K562 (cell line): ENCODE data around the gene PHF20. TPM values are rescaled to one million over a fixed set of nuclear protein-coding genes. Genes with fewer than 3 reads are reported as not detected.

Experiments used
- CBFA2T3 ChIP-seq: fragments of 450-650 bp; IDR thresholded peaks from 2 replicates; pipeline ENCODE4 v1.6.1; 2017
- DPF2 ChIP-seq: fragments of 450-650 bp; IDR thresholded peaks from 2 replicates; pipeline ENCODE4 v1.6.1; 2016
- FOXK2 ChIP-seq, 2 experiments: fragments of 450-650 bp; IDR thresholded peaks in 1 of 2; conservative IDR thresholded peaks in 1 of 2; 2 replicates each; pipeline ENCODE4 v1.6.1; 2016; ENCODE audit warnings: low read depth in 2 of 2, mild to moderate bottlenecking in 1 of 2
- HOXB6 ChIP-seq: fragments of 250-450 bp; sonication (Bioruptor Pico); IDR thresholded peaks from 2 replicates; pipeline ENCODE4 v1.5.1; 2022; ENCODE audit warnings: mild to moderate bottlenecking, borderline replicate concordance
- KDM1A ChIP-seq, 2 experiments: fragments of 450-650 bp; IDR thresholded peaks; 2 replicates each; pipeline ENCODE4 v1.6.1; 2016; ENCODE audit warnings: mild to moderate bottlenecking in 2 of 2
- KDM4B ChIP-seq, 2 experiments: fragments of 450-650 bp in 1 of 2; sonication (generic) in 1 of 2; IDR thresholded peaks; 2 replicates each; pipeline ENCODE4 v1.6.1; 2016 to 2017; ENCODE audit warnings: borderline replicate concordance in 2 of 2, antibody characterized with exemption in 1 of 2, low read depth in 1 of 2, mild to moderate bottlenecking in 1 of 2
- MAFF ChIP-seq: IDR thresholded peaks from 2 replicates; pipeline ENCODE4 v1.6.1; 2012; ENCODE audit warnings: low read length, improper control_type of control experiment
- PHB2 ChIP-seq: fragments of 450-650 bp; IDR thresholded peaks from 2 replicates; pipeline ENCODE4 v1.6.1; 2017; ENCODE audit warnings: low read depth
- POLR2G ChIP-seq: fragments of 200-400 bp; formaldehyde crosslinking; IDR thresholded peaks from 2 replicates; pipeline ENCODE4 v1.6.1; 2017; ENCODE audit warnings: low read depth, mild to moderate bottlenecking, antibody characterized with exemption, low read length, moderate library complexity
- RBM25 ChIP-seq: fragments of 200-400 bp; formaldehyde crosslinking; IDR thresholded peaks from 2 replicates; pipeline ENCODE4 v1.6.1; 2018; ENCODE audit warnings: low read length, low read depth, moderate library complexity; ENCODE audit not compliant: severe bottlenecking
- RFX7 ChIP-seq: fragments of 250-450 bp; sonication (Bioruptor Pico); IDR thresholded peaks from 2 replicates; pipeline ENCODE4 v1.5.1; 2021; ENCODE audit warnings: mild to moderate bottlenecking
- SMARCA4 ChIP-seq: fragments of 450-650 bp; IDR thresholded peaks from 2 replicates; pipeline ENCODE4 v1.6.1; 2016
- STAG1 ChIP-seq: sonication (generic); formaldehyde crosslinking; IDR thresholded peaks from 2 replicates; pipeline ENCODE4 v1.5.0; 2020; ENCODE audit warnings: missing genetic modification reagents, borderline replicate concordance
- TAL1 ChIP-seq: fragments of 450-650 bp; IDR thresholded peaks from 2 replicates; pipeline ENCODE4 v1.6.1; 2016; ENCODE audit warnings: mild to moderate bottlenecking
- TCF3 ChIP-seq: sonication (generic); formaldehyde crosslinking; IDR thresholded peaks from 2 replicates; pipeline ENCODE4 v1.4.0; 2020; ENCODE audit warnings: mild to moderate bottlenecking, missing genetic modification reagents
- TOE1 ChIP-seq, 2 experiments: fragments of 450-650 bp in 1 of 2; sonication (generic) in 1 of 2; formaldehyde crosslinking in 1 of 2; IDR thresholded peaks; 2 replicates each; pipeline versions ENCODE4 v1.7.1 to v1.8.0; 2016 to 2022; ENCODE audit warnings: borderline replicate concordance in 2 of 2, mild to moderate bottlenecking in 2 of 2, antibody characterized with exemption in 1 of 2, inconsistent platforms in 1 of 2, low read depth in 1 of 2, missing genetic modification reagents in 1 of 2, moderate library complexity in 1 of 2
- ZBED1 ChIP-seq: IDR thresholded peaks from 2 replicates; pipeline ENCODE4 v1.6.1; 2014
- ZC3H4 ChIP-seq: sonication (generic); formaldehyde crosslinking; IDR thresholded peaks from 2 replicates; pipeline ENCODE4 v1.9.0; 2021; ENCODE audit warnings: missing genetic modification reagents, borderline replicate concordance
- ZNF224 ChIP-seq: sonication (generic); formaldehyde crosslinking; IDR thresholded peaks from 2 replicates; pipeline ENCODE4 v1.8.0; 2022; ENCODE audit warnings: mild to moderate bottlenecking, missing genetic modification reagents
- ZNF316 ChIP-seq: fragments of 450-650 bp; IDR thresholded peaks from 2 replicates; pipeline ENCODE4 v1.6.1; 2016
- ZSCAN32 ChIP-seq: fragments of 450-650 bp; formaldehyde crosslinking; IDR thresholded peaks from 2 replicates; pipeline ENCODE4 v1.4.0; 2020; ENCODE audit warnings: mild to moderate bottlenecking, moderate library complexity
- polyA plus RNA-seq, 8 experiments: library from polyadenylated mRNA; depleted of rRNA in 4 of 8; stranded (reverse) in 5 of 8; unstranded in 3 of 8; fragments of >200 nt; fragmentation: Nextera tagmentation in 2 of 8; fragmentation: Illumina TruSeq in 1 of 8; extraction: Ambion mirVana in 2 of 8; extraction: Trizol in 1 of 8; gene quantifications; 2 replicates each; pipeline versions ENCODE4 v1.2.1 to v1.2.3, GENCODE V29; 2011 to 2014; ENCODE audit warnings: inconsistent platforms in 1 of 8, missing spikeins in 1 of 8
- total RNA-seq, 7 experiments: library from RNA; depleted of rRNA in 6 of 7; stranded (reverse); fragments of >200 nt in 6 of 7; fragmentation: Illumina TruSeq in 2 of 7; extraction: Trizol in 2 of 7; gene quantifications; 2 replicates each; pipeline versions ENCODE4 v1.2.1 to v1.2.3, GENCODE V29; 2011 to 2021; ENCODE audit warnings: low replicate concordance in 1 of 7
- TF ChIP-seq, protein P1 (sequence below), 2 experiments: fragments of 450-650 bp; conservative IDR thresholded peaks; 2 replicates each; pipeline ENCODE4 v1.6.1; 2017; ENCODE audit warnings: mild to moderate bottlenecking in 2 of 2, moderate library complexity in 2 of 2
- TF ChIP-seq, protein P2 (sequence below): fragments of 450-650 bp; conservative IDR thresholded peaks from 2 replicates; pipeline ENCODE4 v1.6.1; 2016; ENCODE audit warnings: missing genetic modification characterization, low read depth, mild to moderate bottlenecking, missing compliant biosample characterization, moderate library complexity
- TF ChIP-seq, protein P3 (sequence below): fragments of 450-650 bp; formaldehyde crosslinking; IDR thresholded peaks from 2 replicates; pipeline ENCODE4 v1.4.0; 2020; ENCODE audit warnings: mild to moderate bottlenecking, moderate library complexity
- TF ChIP-seq, protein P4 (sequence below), 2 experiments: fragments of 250-450 bp in 1 of 2; fragments of 450-650 bp in 1 of 2; sonication (Bioruptor Pico) in 1 of 2; IDR thresholded peaks; 2 replicates each; pipeline versions ENCODE4 v1.6.1 to v1.8.0; 2016 to 2021; ENCODE audit warnings: mild to moderate bottlenecking in 2 of 2, moderate library complexity in 2 of 2, missing compliant biosample characterization in 1 of 2, missing genetic modification characterization in 1 of 2

PHF20 gene
- total and polyA plus RNA-seq, 9 of the 15 experiments (the other 6 are each of a cell fraction or from before 2014, with no cell fraction given), result 49.9 to 196 (median 70.7) TPM

DNA sequence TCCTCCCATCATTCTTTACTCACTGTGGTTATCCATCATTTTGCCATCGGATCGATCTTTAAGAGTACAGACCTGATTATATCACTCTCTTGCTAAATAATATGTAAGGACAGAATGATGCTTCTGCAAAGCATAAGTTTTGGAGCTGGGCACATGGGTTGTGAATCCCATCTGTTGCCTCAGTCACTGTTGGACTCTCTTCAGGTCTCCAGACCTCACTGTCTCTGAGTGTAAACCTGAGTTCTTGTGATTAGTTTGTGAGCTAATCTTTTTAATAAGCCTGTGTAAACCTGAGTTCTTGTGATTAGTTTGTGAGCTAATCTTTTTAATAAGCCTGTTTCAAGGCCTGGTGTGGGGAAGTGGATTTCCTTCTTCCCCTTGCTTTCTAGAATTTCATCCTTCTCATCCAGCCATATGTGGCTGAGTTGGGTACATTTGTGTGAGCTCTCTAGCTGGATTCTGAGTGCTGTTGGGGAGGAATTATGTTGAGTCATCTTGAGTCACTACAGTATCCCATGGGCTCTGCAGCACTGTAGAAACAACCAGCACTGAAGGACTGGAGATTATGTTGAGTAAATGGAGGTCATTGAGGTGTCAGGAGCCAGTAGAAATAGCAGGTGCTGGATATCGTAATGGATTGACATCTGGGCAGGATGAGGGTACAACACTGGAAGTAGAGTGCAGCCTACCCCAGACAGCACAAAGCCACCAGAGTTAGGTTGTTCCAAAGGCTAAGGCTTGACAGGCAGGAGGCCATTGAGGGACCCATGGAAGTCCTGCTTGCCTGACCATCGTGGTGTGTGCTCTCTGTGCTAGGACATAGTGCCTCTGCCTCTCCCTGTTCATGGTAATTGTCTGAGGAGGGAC, 130.1 kb downstream of the PHF20 start (continued):
- TF ChIP-seq TOE1 (IDR thresholded peaks at IDR 0.05; ENCODE audit: borderline replicate concordance), result no peak
- 0 out of 2 replicates have a peak, but pooled peaks have one; percentile 42 for TF ChIP-seq TOE1 (CRISPR knock-in tag; IDR thresholded peaks at IDR 0.05; ENCODE audit: borderline replicate concordance, low read depth)
- TF ChIP-seq KDM4B (IDR thresholded peaks at IDR 0.05; ENCODE audit: borderline replicate concordance in 2 of 2, low read depth in 1 of 2), result no peak
- TF ChIP-seq, protein P1, sequence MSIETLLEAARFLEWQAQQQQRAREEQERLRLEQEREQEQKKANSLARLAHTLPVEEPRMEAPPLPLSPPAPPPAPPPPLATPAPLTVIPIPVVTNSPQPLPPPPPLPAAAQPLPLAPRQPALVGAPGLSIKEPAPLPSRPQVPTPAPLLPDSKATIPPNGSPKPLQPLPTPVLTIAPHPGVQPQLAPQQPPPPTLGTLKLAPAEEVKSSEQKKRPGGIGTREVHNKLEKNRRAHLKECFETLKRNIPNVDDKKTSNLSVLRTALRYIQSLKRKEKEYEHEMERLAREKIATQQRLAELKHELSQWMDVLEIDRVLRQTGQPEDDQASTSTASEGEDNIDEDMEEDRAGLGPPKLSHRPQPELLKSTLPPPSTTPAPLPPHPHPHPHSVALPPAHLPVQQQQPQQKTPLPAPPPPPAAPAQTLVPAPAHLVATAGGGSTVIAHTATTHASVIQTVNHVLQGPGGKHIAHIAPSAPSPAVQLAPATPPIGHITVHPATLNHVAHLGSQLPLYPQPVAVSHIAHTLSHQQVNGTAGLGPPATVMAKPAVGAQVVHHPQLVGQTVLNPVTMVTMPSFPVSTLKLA (conservative IDR thresholded peaks at IDR 0.05), result peak; percentile 7 to 13; a peak in 1 of 4 replicates
- TF ChIP-seq ZC3H4 (CRISPR knock-in tag), result no peak
- TF ChIP-seq DPF2, result peak; percentile 64
- no peak for TF ChIP-seq ZNF224
- TF ChIP-seq ZBED1, result no peak
- peak; percentile 41 to 49; a peak in 3 of 4 replicates for TF ChIP-seq FOXK2 (conservative IDR thresholded peaks at IDR 0.05 in 1 of 2, IDR thresholded peaks at IDR 0.05 in 1 of 2; ENCODE audit: low read depth in 2 of 2)
- no peak for TF ChIP-seq PHB2
- TF ChIP-seq TCF3, result peak; percentile 6; the same call in 1 of the 2 replicates
- no peak for TF ChIP-seq HOXB6 (CRISPR knock-in tag)
- TF ChIP-seq SMARCA4, result peak; percentile 76
- TF ChIP-seq, protein P2, sequence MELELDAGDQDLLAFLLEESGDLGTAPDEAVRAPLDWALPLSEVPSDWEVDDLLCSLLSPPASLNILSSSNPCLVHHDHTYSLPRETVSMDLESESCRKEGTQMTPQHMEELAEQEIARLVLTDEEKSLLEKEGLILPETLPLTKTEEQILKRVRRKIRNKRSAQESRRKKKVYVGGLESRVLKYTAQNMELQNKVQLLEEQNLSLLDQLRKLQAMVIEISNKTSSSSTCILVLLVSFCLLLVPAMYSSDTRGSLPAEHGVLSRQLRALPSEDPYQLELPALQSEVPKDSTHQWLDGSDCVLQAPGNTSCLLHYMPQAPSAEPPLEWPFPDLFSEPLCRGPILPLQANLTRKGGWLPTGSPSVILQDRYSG, result peak; percentile 60; the same call in 1 of the 2 replicates
- peak in 1 of 2 experiments; percentile 26; a peak in 2 of 4 replicates for TF ChIP-seq KDM1A (IDR thresholded peaks at IDR 0.05)
- no peak for TF ChIP-seq ZSCAN32 (CRISPR knock-in tag)
- TF ChIP-seq ZNF316, result peak; percentile 97
- TF ChIP-seq MAFF, result peak; percentile 89
- TF ChIP-seq RFX7, result no peak
- TF ChIP-seq, protein P3, sequence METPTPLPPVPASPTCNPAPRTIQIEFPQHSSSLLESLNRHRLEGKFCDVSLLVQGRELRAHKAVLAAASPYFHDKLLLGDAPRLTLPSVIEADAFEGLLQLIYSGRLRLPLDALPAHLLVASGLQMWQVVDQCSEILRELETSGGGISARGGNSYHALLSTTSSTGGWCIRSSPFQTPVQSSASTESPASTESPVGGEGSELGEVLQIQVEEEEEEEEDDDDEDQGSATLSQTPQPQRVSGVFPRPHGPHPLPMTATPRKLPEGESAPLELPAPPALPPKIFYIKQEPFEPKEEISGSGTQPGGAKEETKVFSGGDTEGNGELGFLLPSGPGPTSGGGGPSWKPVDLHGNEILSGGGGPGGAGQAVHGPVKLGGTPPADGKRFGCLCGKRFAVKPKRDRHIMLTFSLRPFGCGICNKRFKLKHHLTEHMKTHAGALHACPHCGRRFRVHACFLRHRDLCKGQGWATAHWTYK, result no peak
- peak; percentile 41 for TF ChIP-seq TAL1
- TF ChIP-seq CBFA2T3, result peak; percentile 71
- no peak for TF ChIP-seq POLR2G
- no peak for TF ChIP-seq STAG1
- no peak for TF ChIP-seq RBM25
- TF ChIP-seq, protein P4, sequence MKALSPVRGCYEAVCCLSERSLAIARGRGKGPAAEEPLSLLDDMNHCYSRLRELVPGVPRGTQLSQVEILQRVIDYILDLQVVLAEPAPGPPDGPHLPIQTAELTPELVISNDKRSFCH (CRISPR knock-in tag; IDR thresholded peaks at IDR 0.05), result no peak
- TF ChIP-seq, protein P4 (tag; IDR thresholded peaks at IDR 0.05), result no peak
